ENCODE data around the gene KRAS. TPM values are rescaled to one million over a fixed set of nuclear protein-coding genes. Genes with fewer than 3 reads are reported as not detected.

The KRAS gene
- total RNA-seq, 1 donor from 2014 or later, result 54.2 TPM

- Mint-ChIP-seq H3K9me3 (ENCODE audit: unreplicated experiment) (no peaks in the 10 kb centered on the region), H3K4me3 (ENCODE audit: unreplicated experiment) (no peak overlapping the region), H3K27me3 (ENCODE audit: unreplicated experiment) (peaks cover 1% of the 10 kb centered on the region), H3K4me1 (ENCODE audit: unreplicated experiment) (no peaks in the 10 kb centered on the region), H3K27ac (ENCODE audit: unreplicated experiment) (no peak overlapping the region), H3K36me3 (ENCODE audit: low read depth, unreplicated experiment) (no peaks in the 10 kb centered on the region)
- no peak for DNase-seq (ENCODE audit: low spot score)
- TF ChIP-seq, protein P1, sequence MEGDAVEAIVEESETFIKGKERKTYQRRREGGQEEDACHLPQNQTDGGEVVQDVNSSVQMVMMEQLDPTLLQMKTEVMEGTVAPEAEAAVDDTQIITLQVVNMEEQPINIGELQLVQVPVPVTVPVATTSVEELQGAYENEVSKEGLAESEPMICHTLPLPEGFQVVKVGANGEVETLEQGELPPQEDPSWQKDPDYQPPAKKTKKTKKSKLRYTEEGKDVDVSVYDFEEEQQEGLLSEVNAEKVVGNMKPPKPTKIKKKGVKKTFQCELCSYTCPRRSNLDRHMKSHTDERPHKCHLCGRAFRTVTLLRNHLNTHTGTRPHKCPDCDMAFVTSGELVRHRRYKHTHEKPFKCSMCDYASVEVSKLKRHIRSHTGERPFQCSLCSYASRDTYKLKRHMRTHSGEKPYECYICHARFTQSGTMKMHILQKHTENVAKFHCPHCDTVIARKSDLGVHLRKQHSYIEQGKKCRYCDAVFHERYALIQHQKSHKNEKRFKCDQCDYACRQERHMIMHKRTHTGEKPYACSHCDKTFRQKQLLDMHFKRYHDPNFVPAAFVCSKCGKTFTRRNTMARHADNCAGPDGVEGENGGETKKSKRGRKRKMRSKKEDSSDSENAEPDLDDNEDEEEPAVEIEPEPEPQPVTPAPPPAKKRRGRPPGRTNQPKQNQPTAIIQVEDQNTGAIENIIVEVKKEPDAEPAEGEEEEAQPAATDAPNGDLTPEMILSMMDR (IDR thresholded peaks at IDR 0.05; ENCODE audit: unreplicated experiment), result peak; percentile 80
Measured at GRCh38 chr12:25155022-25155576, 95.6 kb downstream of the KRAS start.

Other genes starting within 250 kb of the KRAS start
- 0.33 TPM for gene DNAI7, start 55.8 kb downstream of the KRAS start, total RNA-seq (ENCODE audit: unreplicated experiment)
- 10.1 TPM for gene ETFRF1, start 55.7 kb downstream of the KRAS start, total RNA-seq (ENCODE audit: unreplicated experiment)

Measured in endothelial cell (in vitro differentiated cells).